DND-41 (cell line): ENCODE results near the gene HOTAIR.

Experiments
- ATAC-seq: fragments of 200-7000 bp; cut with Tn5 transposase; 3 replicates; pipeline ENCODE4 v1.9.1; 2021; ENCODE audit warnings: low read depth; ENCODE audit not compliant: insufficient read depth
- DNase-seq: peaks from one replicate; pipeline ENCODE4 v3.0.0-alpha.2; 2020
- H2AFZ ChIP-seq: 2 replicates; pipeline ENCODE4 v1.6.0; 2012; ENCODE audit warnings: low read depth, low read length
- H3K27ac ChIP-seq: 2 replicates; pipeline ENCODE4 v1.5.1; 2012; ENCODE audit warnings: low read length, inconsistent platforms
- H3K27me3 ChIP-seq: fragments of 200-600 bp; sonication (generic); 2 replicates; pipeline ENCODE4 v1.6.0; 2012; ENCODE audit warnings: low read length, mild to moderate bottlenecking, inconsistent platforms; ENCODE audit not compliant: insufficient read depth, poor library complexity
- H3K36me3 ChIP-seq: 2 replicates; pipeline ENCODE4 v1.5.1; 2012; ENCODE audit warnings: low read length, inconsistent platforms; ENCODE audit not compliant: insufficient read depth
- H3K4me1 ChIP-seq: 2 replicates; pipeline ENCODE4 v1.5.1; 2012; ENCODE audit warnings: mild to moderate bottlenecking, low read length; ENCODE audit not compliant: insufficient read depth
- H3K4me2 ChIP-seq: 2 replicates; pipeline ENCODE4 v1.6.0; 2012; ENCODE audit warnings: mild to moderate bottlenecking, moderate library complexity, low read length, inconsistent platforms; ENCODE audit not compliant: insufficient read depth
- H3K4me3 ChIP-seq, 2 experiments: fragments of 200-600 bp in 1 of 2; shearing (Covaris generic) in 1 of 2; 2 replicates each; pipeline ENCODE4 v1.5.1; 2012 to 2016; ENCODE audit warnings: inconsistent platforms in 2 of 2, low read length in 2 of 2, mild to moderate bottlenecking in 2 of 2, low read depth in 1 of 2, moderate library complexity in 1 of 2
- H3K79me2 ChIP-seq: 2 replicates; pipeline ENCODE4 v1.6.0; 2012; ENCODE audit warnings: low read length, inconsistent platforms; ENCODE audit not compliant: insufficient read depth
- H3K9ac ChIP-seq: 2 replicates; pipeline ENCODE4 v1.6.0; 2012; ENCODE audit warnings: low read depth, mild to moderate bottlenecking, inconsistent platforms, low read length, moderate library complexity
- H3K9me3 ChIP-seq: 2 replicates; pipeline ENCODE4 v1.5.1; 2012; ENCODE audit warnings: low read length, moderate library complexity, mild to moderate bottlenecking, inconsistent platforms; ENCODE audit not compliant: insufficient read depth, severe bottlenecking
- H4K20me1 ChIP-seq: 2 replicates; pipeline ENCODE4 v1.6.0; 2012; ENCODE audit warnings: low read length; ENCODE audit not compliant: insufficient read depth
- EZH2 ChIP-seq: IDR thresholded peaks from 3 replicates; pipeline ENCODE4 v1.6.1; 2012; ENCODE audit warnings: borderline replicate concordance, low read depth, mild to moderate bottlenecking, moderate library complexity, low read length, inconsistent platforms; ENCODE audit not compliant: severe bottlenecking
- TF ChIP-seq, protein P1 (sequence below): IDR thresholded peaks from 2 replicates; pipeline ENCODE4 v1.5.1; 2012; ENCODE audit warnings: borderline replicate concordance, low read length, moderate library complexity, mild to moderate bottlenecking; ENCODE audit not compliant: poor library complexity, severe bottlenecking; ENCODE audit errors: extremely low read depth

Gene HOTAIR

DNA sequence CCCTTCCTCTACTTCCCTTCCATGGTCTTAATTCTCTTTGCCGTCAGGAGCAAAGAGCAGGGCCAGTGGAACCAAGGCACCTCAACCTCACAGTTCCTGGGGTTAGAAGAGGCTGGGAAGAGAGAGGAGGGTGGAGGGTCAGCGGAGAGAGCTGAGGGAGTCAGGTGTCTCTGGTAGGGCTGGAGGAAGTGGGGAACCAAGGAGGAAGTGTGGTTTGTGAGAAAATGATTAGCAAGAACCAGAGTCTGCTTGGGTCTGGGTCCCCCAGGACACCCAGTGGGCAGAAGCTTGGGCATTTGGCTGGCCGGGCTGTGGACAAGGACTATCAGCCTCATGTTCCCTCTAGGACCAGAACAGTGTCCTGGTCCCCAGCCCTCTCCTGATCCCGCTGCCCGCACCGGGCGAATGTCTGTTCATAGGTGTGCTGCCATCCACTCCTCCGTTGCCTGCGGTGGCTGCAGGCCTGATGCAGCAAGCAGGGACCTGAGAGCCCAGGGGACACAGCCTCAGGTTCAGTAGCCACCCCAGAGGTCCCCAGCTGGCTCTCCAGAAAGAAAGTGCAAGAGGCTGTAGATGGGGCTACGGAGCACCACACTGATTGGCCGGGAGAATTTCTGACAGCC lies 17.7 kb downstream of the HOTAIR start:
- H3K4me1 ChIP-seq: no peaks in the 10 kb centered on the region
- no peak overlapping the region for H3K4me2 ChIP-seq
- H3K79me2 ChIP-seq: no peaks in the 10 kb centered on the region
- no peak overlapping the region for H3K4me3 ChIP-seq
- peaks cover 56% of the 10 kb centered on the region for H3K27me3 ChIP-seq
- H3K27ac ChIP-seq: no peak overlapping the region
- H4K20me1 ChIP-seq: no peaks in the 10 kb centered on the region
- H2AFZ ChIP-seq: no peak overlapping the region
- H3K9me3 ChIP-seq: no peaks in the 10 kb centered on the region
- DNase-seq (no peak), ATAC-seq (no peak)
- H3K36me3 ChIP-seq: no peaks in the 10 kb centered on the region
- H3K9ac ChIP-seq: no peak overlapping the region
- TF ChIP-seq, protein P1, sequence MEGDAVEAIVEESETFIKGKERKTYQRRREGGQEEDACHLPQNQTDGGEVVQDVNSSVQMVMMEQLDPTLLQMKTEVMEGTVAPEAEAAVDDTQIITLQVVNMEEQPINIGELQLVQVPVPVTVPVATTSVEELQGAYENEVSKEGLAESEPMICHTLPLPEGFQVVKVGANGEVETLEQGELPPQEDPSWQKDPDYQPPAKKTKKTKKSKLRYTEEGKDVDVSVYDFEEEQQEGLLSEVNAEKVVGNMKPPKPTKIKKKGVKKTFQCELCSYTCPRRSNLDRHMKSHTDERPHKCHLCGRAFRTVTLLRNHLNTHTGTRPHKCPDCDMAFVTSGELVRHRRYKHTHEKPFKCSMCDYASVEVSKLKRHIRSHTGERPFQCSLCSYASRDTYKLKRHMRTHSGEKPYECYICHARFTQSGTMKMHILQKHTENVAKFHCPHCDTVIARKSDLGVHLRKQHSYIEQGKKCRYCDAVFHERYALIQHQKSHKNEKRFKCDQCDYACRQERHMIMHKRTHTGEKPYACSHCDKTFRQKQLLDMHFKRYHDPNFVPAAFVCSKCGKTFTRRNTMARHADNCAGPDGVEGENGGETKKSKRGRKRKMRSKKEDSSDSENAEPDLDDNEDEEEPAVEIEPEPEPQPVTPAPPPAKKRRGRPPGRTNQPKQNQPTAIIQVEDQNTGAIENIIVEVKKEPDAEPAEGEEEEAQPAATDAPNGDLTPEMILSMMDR: no peak
- no peak for TF ChIP-seq EZH2

DNA sequence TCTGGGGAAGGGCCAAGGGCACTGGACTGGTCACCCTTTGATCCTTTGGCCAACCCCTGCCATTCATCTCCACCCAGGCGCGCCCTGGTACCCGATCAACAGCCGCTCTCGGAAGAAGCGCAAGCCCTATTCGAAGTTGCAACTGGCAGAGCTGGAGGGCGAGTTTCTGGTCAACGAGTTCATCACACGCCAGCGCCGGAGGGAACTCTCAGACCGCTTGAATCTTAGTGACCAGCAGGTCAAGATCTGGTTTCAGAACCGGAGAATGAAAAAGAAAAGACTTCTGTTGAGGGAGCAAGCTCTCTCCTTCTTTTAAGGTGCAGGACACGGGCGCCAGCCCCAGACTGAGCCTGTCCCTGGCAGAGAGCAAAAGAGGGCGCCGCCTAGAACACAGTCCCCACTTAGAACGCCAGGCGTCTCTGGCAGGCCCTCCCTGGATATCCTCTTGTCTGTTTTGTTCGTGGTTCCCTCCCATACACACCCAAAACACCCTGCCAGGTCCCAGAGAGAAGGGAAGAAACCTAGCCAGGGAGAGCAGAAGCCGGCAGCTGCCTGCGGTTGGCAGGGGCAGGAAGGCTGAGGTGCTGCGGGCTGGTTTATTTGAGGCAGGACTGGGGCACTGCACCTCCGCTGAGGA lies 18.4 kb downstream of the HOTAIR start:
- peak; percentile 57; the same call in 2 of the 3 replicates for ATAC-seq
- H3K27me3 ChIP-seq: peaks cover 58% of the 10 kb centered on the region
- peak; percentile 13 for DNase-seq
- no peak overlapping the region for H2AFZ ChIP-seq
- H3K27ac ChIP-seq: no peak overlapping the region
- H3K36me3 ChIP-seq: no peaks in the 10 kb centered on the region
- H3K9me3 ChIP-seq: no peaks in the 10 kb centered on the region
- H3K4me2 ChIP-seq: no peak overlapping the region
- H3K79me2 ChIP-seq: no peaks in the 10 kb centered on the region
- H4K20me1 ChIP-seq: no peaks in the 10 kb centered on the region
- TF ChIP-seq, protein P1: no peak
- H3K9ac ChIP-seq: no peak overlapping the region
- no peaks in the 10 kb centered on the region for H3K4me1 ChIP-seq
- no peak overlapping the region for H3K4me3 ChIP-seq

GRCh38 chr12:53955776-53956250 lies 18.9 kb downstream of the HOTAIR start:
- no peaks in the 10 kb centered on the region for H4K20me1 ChIP-seq

More at GRCh38 chr12:53955776-53956250, 18.9 kb downstream of the HOTAIR start:
- no peak for TF ChIP-seq EZH2
- TF ChIP-seq, protein P1: no peak
- H3K79me2 ChIP-seq: no peaks in the 10 kb centered on the region
- no peak overlapping the region for H3K27ac ChIP-seq
- H3K4me1 ChIP-seq: no peaks in the 10 kb centered on the region
- no peaks in the 10 kb centered on the region for H3K36me3 ChIP-seq
- peaks cover 64% of the 10 kb centered on the region for H3K27me3 ChIP-seq
- ATAC-seq: no peak
- no peak for DNase-seq
- H3K9me3 ChIP-seq: no peaks in the 10 kb centered on the region
- H2AFZ ChIP-seq: no peak overlapping the region
- H3K9ac ChIP-seq: no peak overlapping the region
- no peak overlapping the region for H3K4me3 ChIP-seq
- no peak overlapping the region for H3K4me2 ChIP-seq
